SIG-M5 treated with dmso at 0.1 percent for 504 hours (cell line): Measurements from ENCODE around the gene ARHGEF10L.

ENCODE experiments used
- DNase-seq: peaks from one replicate; lab custom pipeline; 2025; ENCODE audit not compliant: unreplicated experiment; lab: John Stamatoyannopoulos, UW

The ARHGEF10L gene

DNA sequence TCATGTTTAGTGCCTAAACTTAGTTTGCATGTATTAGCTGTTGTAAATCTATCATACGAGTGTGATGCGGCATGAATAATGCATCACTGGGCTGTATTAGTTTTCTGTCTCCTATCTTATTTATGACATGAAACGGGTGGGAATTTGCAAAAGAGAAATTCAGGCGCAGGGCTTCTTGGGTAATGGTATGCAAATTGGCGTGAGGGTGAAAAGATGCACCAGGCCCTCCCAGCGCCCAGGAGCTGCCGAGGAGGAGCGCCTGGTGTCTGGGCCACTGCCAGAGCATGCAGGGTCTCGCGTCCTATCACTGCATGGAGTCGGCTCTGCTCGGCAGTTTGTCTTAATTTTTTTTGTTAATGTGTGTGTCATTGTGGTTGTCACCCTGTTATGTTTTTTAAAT, 132.7 kb downstream of the ARHGEF10L start:
- no peak for DNase-seq

DNA sequence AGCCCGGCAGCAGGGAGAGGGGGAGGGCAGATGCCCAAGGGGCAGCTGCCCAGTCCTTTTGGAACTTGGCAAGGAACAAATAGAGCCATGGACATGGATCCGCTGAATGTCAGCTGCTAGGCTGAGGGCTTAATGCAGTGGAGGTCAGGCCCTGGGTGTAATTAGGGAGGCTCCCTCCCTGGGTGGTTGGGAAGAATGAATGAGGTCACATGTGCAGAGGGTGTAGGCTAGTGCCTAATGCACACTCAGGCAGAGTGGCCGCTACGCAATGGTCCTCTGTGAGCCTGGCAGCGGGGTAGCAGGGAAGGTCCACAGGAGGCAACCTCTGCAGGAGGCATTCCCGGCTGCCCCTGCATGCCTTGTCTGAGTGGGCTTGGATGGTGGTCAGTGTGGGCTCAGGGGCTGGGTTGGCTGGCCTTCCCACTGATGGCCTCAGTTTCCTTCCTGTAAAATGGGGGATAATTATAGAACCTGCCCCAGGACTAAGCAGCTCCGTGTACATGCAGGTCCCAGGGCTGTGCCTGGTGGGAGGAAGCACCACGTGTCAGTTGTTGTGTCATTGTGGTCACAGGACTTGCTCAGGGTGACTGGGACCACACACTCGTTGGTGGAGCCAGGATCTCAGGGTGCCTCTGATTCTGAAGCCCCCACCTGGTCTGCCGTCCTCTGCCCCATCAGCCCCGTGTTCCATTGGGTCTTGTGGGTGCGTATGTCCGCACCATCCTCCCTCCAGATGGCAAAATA, 134.0 kb downstream of the ARHGEF10L start:
- no peak for DNase-seq

DNA sequence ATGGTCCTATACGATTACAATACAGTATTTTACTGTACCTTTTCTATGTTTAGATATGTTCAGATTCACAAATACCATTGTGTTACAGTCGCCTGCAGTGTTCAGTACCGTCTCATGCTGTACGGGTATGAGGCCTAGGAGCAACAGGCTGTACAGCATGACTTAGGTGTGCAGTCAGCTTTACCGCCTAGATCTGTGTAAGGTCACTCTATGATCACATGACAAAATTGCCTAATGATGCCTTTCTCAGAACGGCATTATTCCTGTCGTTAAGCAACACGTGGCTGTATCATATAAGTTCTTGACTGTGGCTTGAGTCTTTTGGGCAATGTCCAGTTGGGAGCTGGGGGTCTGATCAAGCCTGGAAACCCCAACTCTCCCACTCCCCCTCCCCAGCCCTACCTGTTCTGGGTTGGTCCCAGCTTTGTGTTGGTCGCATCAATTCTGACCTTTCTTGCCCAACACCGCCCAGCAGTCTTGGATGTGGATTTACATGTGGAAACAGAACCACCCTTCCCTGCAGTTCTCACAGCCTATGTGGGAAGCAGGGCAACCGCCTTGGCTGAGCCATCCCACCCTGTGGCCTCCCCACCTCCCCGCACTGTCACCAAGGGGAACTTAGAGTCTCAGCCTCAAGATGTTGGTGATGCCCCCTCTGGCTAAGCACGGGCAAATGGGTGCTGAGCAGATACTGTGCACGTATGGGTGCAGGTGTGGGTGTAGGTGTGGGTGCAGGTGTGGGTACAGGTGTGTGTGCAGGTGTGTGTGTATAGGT, 135.4 kb downstream of the ARHGEF10L start:
- DNase-seq, result no peak

DNA sequence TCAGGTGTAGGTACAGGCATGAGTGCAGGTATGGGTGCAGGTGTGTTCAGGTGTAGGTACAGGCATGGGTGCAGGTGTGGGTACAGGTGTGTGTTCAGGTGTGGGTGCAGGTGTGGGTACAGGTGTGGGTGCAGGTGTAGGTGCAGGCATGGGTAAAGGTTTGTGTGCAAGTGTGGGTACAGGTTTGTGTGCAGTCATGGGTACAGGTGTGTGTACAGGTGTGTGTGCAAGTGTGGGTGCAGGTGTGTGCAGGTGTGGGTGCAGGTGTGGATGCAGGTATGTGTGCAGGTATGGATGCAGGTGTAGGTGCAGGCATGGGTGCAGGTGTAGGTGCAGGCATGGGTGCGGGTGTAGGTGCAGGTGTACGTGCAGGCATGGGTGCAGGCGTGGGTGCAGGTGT, 136.2 kb downstream of the ARHGEF10L start:
- DNase-seq, result no peak

DNA sequence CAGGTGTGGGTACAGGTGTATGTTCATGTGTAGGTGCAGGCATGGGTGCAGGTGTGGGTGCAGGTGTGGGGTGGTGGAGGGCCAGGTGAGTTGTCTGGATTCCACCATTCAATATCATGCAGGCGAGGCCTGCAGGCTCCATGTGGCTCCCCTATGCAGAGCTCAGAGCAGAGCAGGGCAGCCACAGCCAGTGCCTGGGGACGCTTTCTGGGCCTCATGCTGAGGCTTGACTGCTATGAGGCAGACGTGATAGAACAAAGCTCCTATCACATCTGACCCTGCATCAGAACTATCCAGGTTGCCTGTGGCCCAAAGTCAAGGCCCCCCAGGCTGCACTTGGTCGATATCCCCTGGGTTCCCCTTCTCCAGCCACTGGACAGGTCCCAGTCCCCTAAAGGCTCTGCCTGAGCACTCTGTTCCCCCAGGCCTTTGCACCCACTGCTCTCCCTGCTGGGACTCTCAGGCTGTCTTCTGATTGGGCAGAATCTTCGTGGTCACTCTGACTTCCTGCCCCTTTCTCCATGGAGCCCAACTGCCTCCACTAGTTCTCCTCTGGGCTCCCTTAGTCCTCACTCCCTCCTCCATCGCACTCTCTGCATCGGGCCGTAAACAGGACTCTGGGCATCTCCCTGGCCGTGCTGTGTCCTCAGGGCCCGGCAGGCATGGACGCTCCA, 137.0 kb downstream of the ARHGEF10L start:
- no peak for DNase-seq

DNA sequence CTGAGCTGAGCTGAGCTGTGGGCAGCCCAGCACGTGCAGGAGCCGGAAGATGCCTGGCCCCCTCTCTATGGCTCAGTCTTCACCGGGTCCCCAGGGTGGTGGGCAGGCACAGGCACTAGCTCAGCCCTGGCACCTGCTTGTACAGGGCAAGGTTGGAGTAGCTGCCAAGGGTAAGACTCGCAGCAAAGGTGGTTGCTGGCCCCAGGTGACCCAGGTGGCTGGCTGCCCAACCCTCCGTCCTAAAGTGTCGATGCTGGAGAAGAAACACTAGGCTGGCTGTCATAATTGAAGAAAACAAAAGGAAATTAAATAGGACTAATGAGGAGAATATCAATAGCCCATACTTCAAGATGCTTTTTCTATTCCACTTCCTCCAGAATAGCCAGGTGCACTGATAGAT, 138.5 kb downstream of the ARHGEF10L start:
- DNase-seq, result no peak

DNA sequence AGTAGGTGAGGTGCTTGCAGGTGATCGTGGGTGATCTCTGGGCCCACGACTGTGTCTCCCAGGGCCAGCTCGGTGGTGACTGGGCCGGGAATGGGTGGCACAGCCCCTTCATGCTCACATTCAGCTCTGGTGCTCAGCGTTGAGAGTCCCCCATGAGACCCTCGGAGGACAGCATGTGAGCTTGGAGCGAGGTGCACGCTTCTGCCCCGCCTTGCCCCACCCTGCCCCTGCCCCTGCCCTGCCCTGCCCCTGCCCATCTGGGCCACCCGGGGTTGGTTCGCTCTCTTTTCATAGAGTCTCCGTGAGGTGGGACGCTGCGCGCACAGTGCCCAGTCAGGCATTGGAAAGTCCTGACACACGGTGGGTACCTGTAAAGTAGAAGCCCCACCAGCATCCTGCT, 140.4 kb downstream of the ARHGEF10L start:
- DNase-seq, result no peak

DNA sequence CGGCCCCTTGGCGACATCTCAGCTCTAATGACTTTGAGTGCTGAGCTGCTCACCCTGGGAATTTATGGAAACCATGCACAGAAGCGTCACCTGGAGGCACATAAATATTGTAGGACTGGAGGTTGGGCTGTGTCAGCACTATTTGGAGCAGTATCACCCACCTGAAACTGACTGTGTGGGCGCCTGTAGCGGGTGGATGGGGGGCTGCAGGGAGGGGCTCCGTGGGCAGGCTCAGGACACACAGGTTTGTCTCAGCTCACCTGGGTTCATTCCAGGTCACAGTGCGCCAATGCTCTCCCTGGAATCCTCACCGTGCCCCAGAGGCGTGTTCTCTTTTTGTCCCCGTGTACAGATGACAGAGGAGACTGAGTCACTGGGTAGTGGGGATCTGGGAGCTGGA, 140.8 kb downstream of the ARHGEF10L start:
- DNase-seq, result no peak

DNA sequence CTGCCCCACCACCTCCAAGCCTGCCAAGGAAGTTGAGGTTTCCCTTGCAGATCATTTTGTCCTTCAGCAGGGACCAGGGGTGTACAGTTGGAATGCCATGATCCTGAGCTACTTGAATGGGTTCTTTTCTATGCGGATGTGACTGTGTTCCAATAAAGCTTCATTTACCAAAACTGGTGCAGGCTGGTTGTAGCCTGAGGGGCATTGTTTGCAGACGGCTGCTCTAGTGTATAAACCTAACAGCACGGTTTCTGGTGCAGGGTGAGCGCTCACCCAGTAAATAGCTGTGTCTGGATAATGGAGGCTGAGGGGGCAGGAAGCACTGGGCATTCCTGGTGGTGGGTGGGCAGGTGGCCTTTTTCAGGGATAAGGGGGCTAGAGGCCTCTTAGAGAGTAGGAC, 142.9 kb downstream of the ARHGEF10L start:
- no peak for DNase-seq

DNA sequence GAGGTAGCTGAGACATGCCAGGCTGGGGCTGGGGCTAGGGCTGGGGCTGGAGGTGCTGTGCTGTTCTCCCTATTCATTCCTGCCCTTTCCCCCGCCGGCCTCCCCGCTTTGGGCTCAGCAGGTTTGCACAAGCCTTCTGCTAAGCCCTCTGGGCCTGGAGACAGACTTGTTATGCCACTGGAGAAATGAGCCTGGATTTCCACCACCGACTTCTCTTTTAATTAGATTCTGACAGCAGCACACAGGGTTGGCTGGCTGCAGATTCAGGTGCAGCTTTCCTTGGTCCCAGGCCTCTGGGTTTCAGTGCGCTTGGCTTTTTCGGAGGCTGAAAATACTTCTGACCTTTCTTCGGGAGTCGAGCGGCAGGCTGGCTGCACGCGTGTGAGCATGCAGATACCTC, 144.1 kb downstream of the ARHGEF10L start:
- DNase-seq, result no peak

DNA sequence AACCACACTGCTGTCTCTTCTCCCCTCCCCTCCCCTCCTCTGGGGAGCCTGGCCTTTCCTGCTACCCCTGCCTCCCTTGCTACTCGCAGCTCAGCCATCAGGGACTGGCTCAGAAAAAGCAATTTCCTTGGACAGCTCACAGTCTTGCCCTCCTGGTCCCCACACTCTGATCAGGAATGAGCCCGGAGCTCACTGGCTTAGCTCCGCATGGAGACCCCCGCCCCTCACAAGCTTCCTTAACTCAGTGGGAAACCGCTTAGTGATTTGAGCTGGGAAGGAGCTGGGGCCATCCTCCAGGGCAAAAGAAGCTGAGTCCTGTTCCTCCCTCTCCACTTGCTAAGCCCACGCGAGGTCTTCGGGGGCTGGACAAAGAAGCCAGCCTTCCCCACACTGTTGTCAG, 145.3 kb downstream of the ARHGEF10L start:
- no peak for DNase-seq

DNA sequence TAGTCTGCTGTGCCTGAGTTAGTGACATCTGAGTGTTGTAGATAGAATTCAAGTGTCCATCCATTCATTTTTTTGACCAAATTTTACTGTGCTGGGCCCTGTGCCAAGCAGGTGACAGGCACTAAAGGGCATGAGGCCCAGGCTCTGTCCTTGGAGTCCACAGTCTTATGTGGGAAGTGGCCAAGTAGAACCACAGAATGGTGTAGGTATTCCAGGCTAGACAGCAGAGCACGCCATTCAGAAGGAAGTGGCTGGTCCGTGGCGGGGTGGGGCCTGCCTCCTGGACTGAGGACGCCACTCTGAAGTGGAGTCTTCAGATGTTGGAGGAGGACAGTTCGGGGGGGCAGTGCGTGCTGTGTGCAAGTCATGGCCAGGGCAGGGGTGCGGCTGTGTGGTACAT, 146.8 kb downstream of the ARHGEF10L start:
- no peak for DNase-seq

DNA sequence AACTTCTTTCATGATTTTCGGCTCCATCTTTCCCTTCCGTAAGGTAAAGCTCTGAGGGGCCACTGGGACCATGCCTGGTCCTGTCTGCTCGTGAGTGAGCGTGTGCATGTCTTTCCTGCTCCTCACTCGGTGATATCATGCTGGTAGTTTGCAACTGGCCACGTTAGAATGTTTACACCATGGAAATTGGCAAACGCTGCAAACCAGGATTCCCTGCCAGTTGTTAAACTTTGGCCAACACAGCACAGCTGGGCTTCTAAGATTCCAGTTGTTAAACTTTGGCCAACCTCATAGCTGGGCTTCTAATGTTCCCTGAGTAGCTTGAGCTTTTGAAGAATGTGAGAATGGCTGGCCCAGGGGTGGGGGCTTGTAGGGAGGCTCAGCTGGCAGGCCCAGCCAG, 147.6 kb downstream of the ARHGEF10L start:
- DNase-seq, result no peak

DNA sequence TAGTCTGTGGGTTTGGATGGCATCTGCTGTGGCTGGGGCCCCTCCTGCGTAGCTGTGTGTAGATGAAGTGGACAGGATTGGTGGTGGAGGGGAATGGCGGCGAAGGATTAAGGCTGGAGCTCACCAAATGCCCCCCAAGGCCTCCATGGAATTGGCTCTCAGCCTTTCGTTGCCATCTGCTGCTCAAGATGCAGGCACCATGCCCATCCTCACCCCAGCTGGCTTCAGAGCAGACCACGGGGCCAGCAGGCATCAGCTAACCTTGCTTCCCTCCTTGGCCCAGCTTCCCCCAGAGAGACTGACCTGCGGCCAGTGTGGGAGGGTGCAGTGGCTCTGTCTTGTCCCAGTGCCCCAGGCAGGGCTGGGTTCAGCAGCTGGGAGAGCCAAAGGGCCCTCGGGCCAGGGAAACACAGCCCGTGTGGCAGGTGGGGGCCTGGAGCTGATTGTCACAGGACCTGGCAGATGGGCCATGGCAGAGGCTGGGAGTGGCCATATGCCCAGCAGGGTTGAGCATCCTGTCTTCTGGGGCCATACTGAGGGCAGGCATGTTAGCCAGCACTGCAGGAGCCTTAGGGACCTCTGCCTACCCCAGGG, 148.8 kb downstream of the ARHGEF10L start:
- DNase-seq, result no peak

DNA sequence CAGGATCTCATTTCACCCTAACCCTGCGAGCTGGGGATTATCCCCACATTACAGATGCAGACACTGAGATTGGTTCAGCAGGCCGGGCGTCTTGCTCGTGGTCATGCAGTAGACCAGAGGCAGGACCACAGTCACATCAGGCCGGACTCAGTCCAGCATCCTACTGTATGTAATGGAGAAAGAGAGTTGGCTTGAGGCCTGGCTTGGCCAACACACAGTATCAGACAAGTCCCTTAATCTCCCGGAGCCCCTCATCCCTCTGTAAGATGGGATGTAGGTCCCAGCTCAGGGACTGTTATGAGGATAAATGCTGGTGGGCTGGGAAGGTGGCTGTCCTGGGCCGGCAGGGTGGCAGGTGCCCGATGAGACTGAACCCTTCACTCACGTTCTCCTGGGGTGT, 149.5 kb downstream of the ARHGEF10L start:
- no peak for DNase-seq

DNA sequence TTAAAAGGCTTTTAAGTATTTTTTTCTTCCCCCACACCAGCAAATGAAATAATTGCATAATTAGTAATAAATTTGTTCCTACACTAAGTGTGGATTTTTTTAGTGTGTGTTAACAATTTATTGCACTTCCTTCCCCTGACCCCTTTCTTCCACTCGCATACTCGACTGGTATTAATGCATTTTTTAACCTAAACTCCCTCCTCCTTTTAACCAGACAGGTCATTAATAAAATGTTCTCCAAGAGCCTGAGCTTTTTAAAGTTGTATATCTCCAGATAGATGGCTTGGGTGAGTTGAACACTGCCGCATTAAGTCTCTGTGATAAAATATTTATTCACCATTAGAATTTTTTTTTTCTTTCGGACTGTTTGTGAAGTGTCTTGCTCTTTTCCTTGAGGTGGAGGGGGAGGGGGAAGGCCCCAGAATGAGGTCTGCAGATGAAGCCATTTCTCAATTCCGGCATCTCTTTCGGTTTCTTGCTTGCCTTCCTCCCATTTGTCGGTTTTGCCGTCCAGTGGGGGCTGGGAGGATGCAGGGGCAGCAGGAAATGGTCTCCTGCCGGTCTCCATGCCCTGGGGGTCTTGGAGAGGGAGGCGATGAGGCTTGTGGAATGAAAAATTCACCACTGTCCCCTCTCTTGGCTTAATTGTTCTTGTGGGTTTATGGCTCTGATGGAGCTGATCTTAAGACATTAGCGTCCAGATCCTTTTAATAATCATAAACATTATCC, 151.6 kb downstream of the ARHGEF10L start:
- no peak for DNase-seq

DNA sequence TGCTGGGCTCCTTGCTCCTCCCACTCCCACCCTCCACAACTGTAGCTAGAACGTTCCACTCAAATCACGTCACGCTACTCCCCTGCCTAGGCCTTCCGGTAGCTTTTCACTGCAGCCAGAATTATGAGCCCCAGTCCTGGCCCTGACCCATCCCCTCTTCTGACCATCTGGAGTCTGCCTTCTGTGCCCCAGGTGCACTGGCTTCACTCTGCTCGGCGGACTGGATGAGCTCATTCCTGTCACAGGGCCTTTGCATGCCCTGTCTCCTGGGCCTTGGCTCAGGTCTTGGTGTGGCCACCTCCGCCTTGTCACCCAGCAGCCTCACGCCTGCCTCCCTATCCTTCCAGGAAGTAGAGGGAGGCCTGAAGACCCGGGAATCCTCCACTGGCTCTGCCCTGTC, 153.1 kb downstream of the ARHGEF10L start:
- no peak for DNase-seq

DNA sequence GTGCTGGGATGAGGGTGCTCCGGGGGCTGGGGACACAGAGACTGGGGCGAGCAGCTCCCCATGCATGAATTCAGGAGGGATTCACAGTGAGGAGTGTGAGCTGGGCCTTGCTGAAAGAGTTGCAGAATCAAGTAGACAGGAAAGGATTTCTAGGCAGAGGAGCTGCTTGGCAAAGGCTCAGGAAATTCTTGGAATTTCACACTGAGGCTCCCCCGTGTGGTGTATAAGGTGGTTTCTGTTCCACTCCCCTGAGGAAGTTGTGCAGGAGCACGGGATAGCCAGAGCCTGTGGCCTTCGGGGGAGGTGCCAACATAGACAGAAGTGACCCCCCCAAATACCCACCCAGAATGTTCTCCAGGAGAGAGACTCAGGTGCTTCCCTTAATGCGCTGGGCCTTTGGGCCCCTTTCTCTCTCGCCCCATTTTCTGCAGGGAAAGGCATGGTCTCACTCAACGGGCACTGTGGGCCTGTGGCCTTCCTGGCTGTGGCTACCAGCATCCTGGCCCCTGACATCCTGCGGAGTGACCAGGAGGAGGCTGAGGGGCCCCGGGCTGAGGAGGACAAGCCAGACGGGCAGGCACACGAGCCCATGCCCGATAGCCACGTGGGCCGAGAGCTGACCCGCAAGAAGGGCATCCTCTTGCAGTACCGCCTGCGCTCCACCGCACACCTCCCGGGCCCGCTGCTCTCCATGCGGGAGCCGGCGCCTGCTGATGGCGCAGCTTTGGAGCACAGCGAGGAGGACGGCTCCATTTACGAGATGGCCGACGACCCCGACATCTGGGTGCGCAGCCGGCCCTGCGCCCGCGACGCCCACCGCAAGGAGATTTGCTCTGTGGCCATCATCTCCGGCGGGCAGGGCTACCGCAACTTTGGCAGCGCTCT, 157.2 kb downstream of the ARHGEF10L start:
- no peak for DNase-seq

DNA sequence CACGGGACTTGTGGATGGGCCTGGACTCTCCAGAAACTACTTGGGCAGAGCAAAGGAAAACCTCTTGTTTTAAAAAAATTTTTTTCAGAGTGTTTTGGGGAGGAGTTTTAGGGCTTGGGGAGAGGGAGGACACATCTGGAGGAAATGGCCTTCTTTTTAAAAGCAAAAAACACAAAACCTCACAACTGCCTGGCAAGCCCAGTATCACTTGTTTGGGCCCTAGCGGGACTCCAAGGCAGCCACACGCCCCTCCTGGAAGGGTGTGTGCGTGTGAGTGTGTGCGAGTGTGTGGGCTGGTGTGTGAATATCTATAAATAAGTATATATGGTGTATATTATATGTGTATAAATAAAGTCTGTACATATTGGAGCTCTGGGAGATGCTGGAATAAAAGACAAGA, 158.0 kb downstream of the ARHGEF10L start:
- no peak for DNase-seq

DNA sequence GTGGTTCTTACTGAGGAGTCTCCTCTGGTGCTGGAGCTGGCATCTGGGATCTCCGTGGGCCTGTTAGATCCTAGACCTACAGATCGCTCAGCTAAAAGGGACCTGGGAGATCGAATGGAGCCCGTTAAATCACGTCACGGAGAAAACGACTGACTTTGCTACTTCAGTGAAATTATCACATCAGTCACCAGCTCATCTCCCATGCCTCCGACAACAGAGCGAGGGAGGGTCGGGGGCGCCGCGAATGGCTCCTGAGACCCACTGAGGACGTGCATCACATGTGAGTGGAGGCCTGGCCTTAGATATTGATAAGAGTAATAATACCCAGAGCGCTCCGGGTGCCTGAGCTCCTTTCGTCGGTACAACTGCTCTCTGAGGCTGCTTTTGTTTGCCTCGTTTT, 160.1 kb downstream of the ARHGEF10L start:
- DNase-seq, result no peak
